Measurements from ENCODE around the gene IL17C.

IL17C gene

DNA sequence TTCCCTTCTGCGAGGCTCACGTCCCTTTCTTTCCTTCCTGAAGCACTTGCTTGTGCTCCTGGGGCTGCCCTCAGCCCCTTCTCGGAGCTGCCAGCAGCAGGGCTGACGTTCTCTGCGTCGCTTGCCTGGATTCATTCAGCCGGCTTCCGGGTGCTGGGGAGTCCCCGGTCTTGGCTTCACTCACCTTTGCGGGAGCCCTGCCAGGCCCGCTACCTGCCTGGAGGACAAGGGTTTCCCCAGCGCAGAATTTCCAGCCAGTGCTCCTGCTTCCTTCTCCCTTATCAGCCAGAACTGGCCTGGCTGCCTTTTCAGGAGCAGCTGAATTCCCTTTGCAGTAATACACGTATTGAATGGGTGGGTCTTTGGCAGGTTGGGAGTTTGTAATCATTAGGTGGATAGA is 22.1 kb upstream of the IL17C start:
- no peaks in the 10 kb centered on the region for H4K20me1 ChIP-seq (ENCODE audit: insufficient read depth, low read length)
- no peak overlapping the region for H3K9ac ChIP-seq (ENCODE audit: low read length)
- no peak overlapping the region for H3K4me2 ChIP-seq (ENCODE audit: low read length)
- no peak overlapping the region for H3K4me3 ChIP-seq (ENCODE audit: low read depth, low read length, poor library complexity, severe bottlenecking)
- H3K27me3 ChIP-seq (ENCODE audit: insufficient read depth, low read length) = no peaks in the 10 kb centered on the region
- H3K9me2 ChIP-seq (ENCODE audit: low read depth, low read length) = no peaks in the 10 kb centered on the region
- H3K9me3 ChIP-seq (ENCODE audit: low read length) = no peaks in the 10 kb centered on the region
- peaks cover 44% of the 10 kb centered on the region for H3K36me3 ChIP-seq (ENCODE audit: insufficient read depth, low read length)
- no peaks in the 10 kb centered on the region for H3K4me1 ChIP-seq (ENCODE audit: insufficient read depth, low read length, severe bottlenecking)
- H3K79me2 ChIP-seq (ENCODE audit: insufficient read depth, low read length) = no peaks in the 10 kb centered on the region
- TF ChIP-seq, protein P1, sequence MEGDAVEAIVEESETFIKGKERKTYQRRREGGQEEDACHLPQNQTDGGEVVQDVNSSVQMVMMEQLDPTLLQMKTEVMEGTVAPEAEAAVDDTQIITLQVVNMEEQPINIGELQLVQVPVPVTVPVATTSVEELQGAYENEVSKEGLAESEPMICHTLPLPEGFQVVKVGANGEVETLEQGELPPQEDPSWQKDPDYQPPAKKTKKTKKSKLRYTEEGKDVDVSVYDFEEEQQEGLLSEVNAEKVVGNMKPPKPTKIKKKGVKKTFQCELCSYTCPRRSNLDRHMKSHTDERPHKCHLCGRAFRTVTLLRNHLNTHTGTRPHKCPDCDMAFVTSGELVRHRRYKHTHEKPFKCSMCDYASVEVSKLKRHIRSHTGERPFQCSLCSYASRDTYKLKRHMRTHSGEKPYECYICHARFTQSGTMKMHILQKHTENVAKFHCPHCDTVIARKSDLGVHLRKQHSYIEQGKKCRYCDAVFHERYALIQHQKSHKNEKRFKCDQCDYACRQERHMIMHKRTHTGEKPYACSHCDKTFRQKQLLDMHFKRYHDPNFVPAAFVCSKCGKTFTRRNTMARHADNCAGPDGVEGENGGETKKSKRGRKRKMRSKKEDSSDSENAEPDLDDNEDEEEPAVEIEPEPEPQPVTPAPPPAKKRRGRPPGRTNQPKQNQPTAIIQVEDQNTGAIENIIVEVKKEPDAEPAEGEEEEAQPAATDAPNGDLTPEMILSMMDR (IDR thresholded peaks at IDR 0.05; ENCODE audit: low read length) = no peak
- TF ChIP-seq EZH2 (IDR thresholded peaks at IDR 0.05; ENCODE audit: borderline replicate concordance, low read length) = no peak
- H2AFZ ChIP-seq (ENCODE audit: low read length) = no peak overlapping the region
- H3F3A ChIP-seq (ENCODE audit: insufficient read depth, low read length) = no peaks in the 10 kb centered on the region
- H3K27ac ChIP-seq (ENCODE audit: low read depth, low read length, poor library complexity, severe bottlenecking) = no peak overlapping the region

DNA sequence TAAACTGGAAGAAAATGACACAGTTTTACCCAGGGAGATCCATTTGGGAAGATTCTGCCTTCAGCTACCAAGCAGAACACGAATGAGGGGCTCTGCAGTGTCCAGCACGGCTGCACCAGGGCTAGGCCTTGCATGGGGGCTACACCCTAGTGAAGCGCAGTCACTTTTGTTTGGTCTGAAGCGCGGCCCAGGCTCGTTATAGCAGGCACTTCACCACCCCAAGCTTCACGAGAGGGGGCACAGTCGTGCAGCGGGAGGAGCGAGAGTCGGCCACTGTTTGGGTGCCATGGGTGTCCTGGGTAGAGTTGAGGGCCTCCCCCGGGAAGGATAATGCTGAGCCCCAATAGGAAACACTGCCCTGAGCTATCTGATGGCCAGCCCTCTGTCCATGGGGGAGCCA is 21.6 kb upstream of the IL17C start:
- H3K27me3 ChIP-seq (ENCODE audit: insufficient read depth, low read length) = no peaks in the 10 kb centered on the region
- no peaks in the 10 kb centered on the region for H4K20me1 ChIP-seq (ENCODE audit: insufficient read depth, low read length)
- H3K4me3 ChIP-seq (ENCODE audit: low read depth, low read length, poor library complexity, severe bottlenecking) = no peak overlapping the region
- H3K4me2 ChIP-seq (ENCODE audit: low read length) = no peak overlapping the region
- H3K79me2 ChIP-seq (ENCODE audit: insufficient read depth, low read length) = no peaks in the 10 kb centered on the region
- no peaks in the 10 kb centered on the region for H3K9me3 ChIP-seq (ENCODE audit: low read length)
- TF ChIP-seq, protein P1 (IDR thresholded peaks at IDR 0.05; ENCODE audit: low read length) = no peak
- H3F3A ChIP-seq (ENCODE audit: insufficient read depth, low read length) = no peaks in the 10 kb centered on the region
- H3K4me1 ChIP-seq (ENCODE audit: insufficient read depth, low read length, severe bottlenecking) = no peaks in the 10 kb centered on the region
- no peak overlapping the region for H2AFZ ChIP-seq (ENCODE audit: low read length)
- peaks cover 42% of the 10 kb centered on the region for H3K36me3 ChIP-seq (ENCODE audit: insufficient read depth, low read length)
- H3K9ac ChIP-seq (ENCODE audit: low read length) = no peak overlapping the region
- H3K27ac ChIP-seq (ENCODE audit: low read depth, low read length, poor library complexity, severe bottlenecking) = no peak overlapping the region
- no peaks in the 10 kb centered on the region for H3K9me2 ChIP-seq (ENCODE audit: low read depth, low read length)

DNA sequence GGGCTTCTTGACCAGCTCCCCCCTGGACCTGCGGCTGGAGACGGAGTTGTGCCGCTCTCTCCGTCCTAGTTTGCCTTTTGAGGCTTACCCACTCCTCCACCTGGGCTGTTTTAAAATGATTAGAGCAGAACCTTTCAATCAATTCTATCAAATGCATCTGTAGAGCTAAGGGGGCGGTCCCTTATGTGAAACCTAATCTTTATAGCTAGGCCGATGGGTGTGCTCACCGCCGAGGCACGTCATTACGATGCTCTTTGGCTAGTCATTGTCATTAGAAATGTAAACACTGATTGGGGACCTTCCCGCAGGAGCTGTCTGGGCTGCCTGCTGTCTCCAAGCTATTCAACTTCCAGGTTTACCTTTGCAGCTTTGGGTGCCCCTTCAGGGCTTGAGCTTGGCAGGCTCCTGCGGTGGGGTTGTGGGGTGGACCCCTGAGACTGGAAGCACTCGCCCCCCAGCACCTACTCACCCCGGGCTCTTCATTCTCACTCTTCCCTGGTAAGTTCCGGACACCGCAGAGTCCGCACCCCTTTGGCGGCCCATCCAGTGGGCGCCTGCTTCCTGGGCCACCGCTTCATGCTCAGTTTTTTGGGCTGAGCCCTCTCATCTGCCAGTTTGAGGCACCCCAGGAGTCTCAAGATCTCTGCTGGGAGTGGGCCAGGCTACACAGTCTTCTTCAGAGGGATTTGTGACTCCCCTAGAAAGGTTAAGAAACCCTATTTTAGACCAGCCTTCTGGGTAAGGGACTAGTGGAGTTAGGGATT is 20.9 kb upstream of the IL17C start:
- no peaks in the 10 kb centered on the region for H3K27me3 ChIP-seq (ENCODE audit: insufficient read depth, low read length)
- no peaks in the 10 kb centered on the region for H3K4me1 ChIP-seq (ENCODE audit: insufficient read depth, low read length, severe bottlenecking)
- no peak overlapping the region for H3K4me2 ChIP-seq (ENCODE audit: low read length)
- H3K9me2 ChIP-seq (ENCODE audit: low read depth, low read length) = no peaks in the 10 kb centered on the region
- H4K20me1 ChIP-seq (ENCODE audit: insufficient read depth, low read length) = no peaks in the 10 kb centered on the region
- no peak overlapping the region for H3K27ac ChIP-seq (ENCODE audit: low read depth, low read length, poor library complexity, severe bottlenecking)
- H3F3A ChIP-seq (ENCODE audit: insufficient read depth, low read length) = no peaks in the 10 kb centered on the region
- TF ChIP-seq EZH2 (IDR thresholded peaks at IDR 0.05; ENCODE audit: borderline replicate concordance, low read length) = no peak
- TF ChIP-seq, protein P1 (IDR thresholded peaks at IDR 0.05; ENCODE audit: low read length) = no peak
- H3K9ac ChIP-seq (ENCODE audit: low read length) = no peak overlapping the region
- no peaks in the 10 kb centered on the region for H3K79me2 ChIP-seq (ENCODE audit: insufficient read depth, low read length)
- peaks cover 48% of the 10 kb centered on the region for H3K36me3 ChIP-seq (ENCODE audit: insufficient read depth, low read length)
- H3K9me3 ChIP-seq (ENCODE audit: low read length) = no peaks in the 10 kb centered on the region
- H3K4me3 ChIP-seq (ENCODE audit: low read depth, low read length, poor library complexity, severe bottlenecking) = no peak overlapping the region
- H2AFZ ChIP-seq (ENCODE audit: low read length) = no peak overlapping the region
